GF-D8 (cell line): ENCODE measurements around the gene MACROH2A1.

Experiments used
- DNase-seq: peaks from one replicate; lab custom pipeline; 2025; lab: John Stamatoyannopoulos, UW

The MACROH2A1 gene

GRCh38 chr5:135353952-135354721, 44.9 kb downstream of the MACROH2A1 start:
- no peak for DNase-seq

- no peak for DNase-seq
Observed at GRCh38 chr5:135350536-135350935, 48.5 kb downstream of the MACROH2A1 start.

GRCh38 chr5:135349886-135350285, 49.1 kb downstream of the MACROH2A1 start:
- DNase-seq = no peak

GRCh38 chr5:135349451-135349850, 49.6 kb downstream of the MACROH2A1 start:
- DNase-seq = no peak

- DNase-seq = no peak
Observed at GRCh38 chr5:135348918-135349317, 50.1 kb downstream of the MACROH2A1 start.

- DNase-seq = no peak
Observed at GRCh38 chr5:135347392-135347791, 51.6 kb downstream of the MACROH2A1 start.

- no peak for DNase-seq
Observed at GRCh38 chr5:135345956-135346731, 52.9 kb downstream of the MACROH2A1 start.

GRCh38 chr5:135344349-135344748, 54.7 kb downstream of the MACROH2A1 start:
- no peak for DNase-seq

GRCh38 chr5:135343413-135343812, 55.6 kb downstream of the MACROH2A1 start:
- no peak for DNase-seq

- no peak for DNase-seq
Observed at GRCh38 chr5:135342551-135342875, 56.5 kb downstream of the MACROH2A1 start.

GRCh38 chr5:135341696-135342550, 57.1 kb downstream of the MACROH2A1 start:
- no peak for DNase-seq

GRCh38 chr5:135341016-135341666, 57.9 kb downstream of the MACROH2A1 start:
- DNase-seq = no peak

GRCh38 chr5:135340568-135340967, 58.5 kb downstream of the MACROH2A1 start:
- DNase-seq = no peak

GRCh38 chr5:135339623-135340022, 59.4 kb downstream of the MACROH2A1 start:
- DNase-seq = no peak

GRCh38 chr5:135339189-135339588, 59.8 kb downstream of the MACROH2A1 start:
- no peak for DNase-seq

GRCh38 chr5:135337064-135337463, 62.0 kb downstream of the MACROH2A1 start:
- no peak for DNase-seq

GRCh38 chr5:135335031-135335828, 63.8 kb downstream of the MACROH2A1 start:
- no peak for DNase-seq

- DNase-seq = no peak
Observed at GRCh38 chr5:135333732-135334515, 65.1 kb downstream of the MACROH2A1 start.

GRCh38 chr5:135332519-135333150, 66.4 kb downstream of the MACROH2A1 start:
- DNase-seq = peak; percentile 0

- DNase-seq = no peak
Observed at GRCh38 chr5:135331612-135332011, 67.4 kb downstream of the MACROH2A1 start.
